PC-9 (cell line): ENCODE data around the gene SCYGR8.

Source experiments
- CTCF ChIP-seq: fragments of 200-600 bp; sonication (generic); conservative IDR thresholded peaks from 2 replicates; pipeline ENCODE4 v1.6.1; 2017; ENCODE audit warnings: mixed run types, antibody characterized with exemption, mild to moderate bottlenecking, moderate library complexity
- EZH2 ChIP-seq: fragments of 200-600 bp; sonication (generic); IDR thresholded peaks from 2 replicates; pipeline ENCODE4 v1.8.0; 2017; ENCODE audit warnings: antibody characterized with exemption, low read depth

- no peak for TF ChIP-seq CTCF
- TF ChIP-seq EZH2: no peak
Measured at GRCh38 chr2:227701556-227701955, 44.1 kb upstream of the SCYGR8 start.
